HepG2 (cell line): Measurements from ENCODE around the gene TTLL13. TPM values are rescaled to one million over a fixed set of nuclear protein-coding genes. Genes with fewer than 3 reads are reported as not detected.

Experiments
- CEBPB ChIP-seq: IDR thresholded peaks from 2 replicates; pipeline ENCODE4 v1.6.1; 2011; ENCODE audit warnings: low read depth, low read length, improper control_type of control experiment, borderline replicate concordance
- EP300 ChIP-seq, 3 experiments: sonication (generic) in 1 of 3; formaldehyde crosslinking in 1 of 3; IDR thresholded peaks; 2 replicates each; pipeline versions ENCODE4 v1.5.1 to v1.6.1; 2011 to 2020; ENCODE audit warnings: low read depth in 2 of 3, low read length in 2 of 3, borderline replicate concordance in 1 of 3, improper control_type of control experiment in 1 of 3, mild to moderate bottlenecking in 1 of 3, missing genetic modification reagents in 1 of 3, moderate library complexity in 1 of 3
- KMT2A ChIP-seq: sonication (generic); formaldehyde crosslinking; IDR thresholded peaks from 2 replicates; pipeline ENCODE4 v1.4.0; 2020; ENCODE audit warnings: missing genetic modification reagents
- NFE2 ChIP-seq: sonication (generic); formaldehyde crosslinking; IDR thresholded peaks from 2 replicates; pipeline ENCODE4 v1.4.0; 2020; ENCODE audit warnings: missing genetic modification reagents
- NFKB2 ChIP-seq: sonication (generic); formaldehyde crosslinking; IDR thresholded peaks from 2 replicates; pipeline ENCODE4 v1.4.0; 2020; ENCODE audit warnings: missing genetic modification reagents, borderline replicate concordance
- POLR2G ChIP-seq: fragments of 200-400 bp; formaldehyde crosslinking; IDR thresholded peaks from 2 replicates; pipeline ENCODE4 v1.6.1; 2018; ENCODE audit warnings: mild to moderate bottlenecking, low read depth, low read length, moderate library complexity
- RXRA ChIP-seq: sonication (generic); formaldehyde crosslinking; IDR thresholded peaks from 2 replicates; pipeline ENCODE4 v1.5.1; 2020; ENCODE audit warnings: missing genetic modification reagents
- THYN1 ChIP-seq: sonication (generic); formaldehyde crosslinking; IDR thresholded peaks from 2 replicates; pipeline ENCODE4 v1.8.1; 2023; ENCODE audit warnings: low read depth, mild to moderate bottlenecking, moderate library complexity, missing genetic modification reagents, borderline replicate concordance
- ZNF546 ChIP-seq: sonication (generic); formaldehyde crosslinking; conservative IDR thresholded peaks from 2 replicates; pipeline ENCODE4 v1.8.1; 2023; ENCODE audit warnings: mild to moderate bottlenecking, missing genetic modification reagents
- ZSCAN22 ChIP-seq: sonication (generic); formaldehyde crosslinking; IDR thresholded peaks from 2 replicates; pipeline ENCODE4 v1.4.0; 2020; ENCODE audit warnings: mild to moderate bottlenecking, missing genetic modification reagents
- polyA plus RNA-seq, 8 experiments: library from polyadenylated mRNA; depleted of rRNA in 3 of 8; stranded (reverse) in 7 of 8; unstranded in 1 of 8; fragments of >200 nt; fragmentation: Illumina TruSeq in 4 of 8; extraction: Trizol in 4 of 8; gene quantifications; 2 replicates each; pipeline versions ENCODE4 v1.2.1 to v1.2.3, GENCODE V29; 2011 to 2016; ENCODE audit warnings: low read depth in 4 of 8, missing spikeins in 1 of 8, mixed read lengths in 1 of 8; ENCODE audit not compliant: insufficient read depth in 1 of 8
- total RNA-seq, 5 experiments: library from RNA; depleted of rRNA; stranded (reverse); fragments of >200 nt; fragmentation: Illumina TruSeq; extraction: Trizol; gene quantifications; 2 replicates each; pipeline ENCODE4 v1.2.3, GENCODE V29; 2016; ENCODE audit warnings: low read depth in 1 of 5
- TF ChIP-seq, protein P1 (sequence below): sonication (generic); formaldehyde crosslinking; IDR thresholded peaks from 2 replicates; pipeline ENCODE4 v1.8.1; 2023; ENCODE audit warnings: mild to moderate bottlenecking, missing genetic modification reagents, borderline replicate concordance
- TF ChIP-seq, protein P2 (sequence below), 2 experiments: fragments of 450-650 bp in 1 of 2; sonication (generic) in 1 of 2; formaldehyde crosslinking in 1 of 2; IDR thresholded peaks; 2 replicates each; pipeline versions ENCODE4 v1.6.1 to v1.8.0; 2016 to 2022; ENCODE audit warnings: antibody characterized with exemption in 1 of 2, mild to moderate bottlenecking in 1 of 2, missing genetic modification reagents in 1 of 2
- TF ChIP-seq, protein P3 (sequence below): sonication (generic); formaldehyde crosslinking; IDR thresholded peaks from 2 replicates; pipeline ENCODE4 v1.5.0; 2020; ENCODE audit warnings: mild to moderate bottlenecking, missing genetic modification reagents
- TF ChIP-seq, protein P4 (sequence below): IDR thresholded peaks from 2 replicates; pipeline ENCODE4 v1.6.1; 2012; ENCODE audit warnings: inconsistent platforms

TTLL13 gene
- total and polyA plus RNA-seq, 2 of the 13 experiments (the other 11 are each of a cell fraction or from before 2014, with no cell fraction given): 0.07 to 0.29 TPM

DNA sequence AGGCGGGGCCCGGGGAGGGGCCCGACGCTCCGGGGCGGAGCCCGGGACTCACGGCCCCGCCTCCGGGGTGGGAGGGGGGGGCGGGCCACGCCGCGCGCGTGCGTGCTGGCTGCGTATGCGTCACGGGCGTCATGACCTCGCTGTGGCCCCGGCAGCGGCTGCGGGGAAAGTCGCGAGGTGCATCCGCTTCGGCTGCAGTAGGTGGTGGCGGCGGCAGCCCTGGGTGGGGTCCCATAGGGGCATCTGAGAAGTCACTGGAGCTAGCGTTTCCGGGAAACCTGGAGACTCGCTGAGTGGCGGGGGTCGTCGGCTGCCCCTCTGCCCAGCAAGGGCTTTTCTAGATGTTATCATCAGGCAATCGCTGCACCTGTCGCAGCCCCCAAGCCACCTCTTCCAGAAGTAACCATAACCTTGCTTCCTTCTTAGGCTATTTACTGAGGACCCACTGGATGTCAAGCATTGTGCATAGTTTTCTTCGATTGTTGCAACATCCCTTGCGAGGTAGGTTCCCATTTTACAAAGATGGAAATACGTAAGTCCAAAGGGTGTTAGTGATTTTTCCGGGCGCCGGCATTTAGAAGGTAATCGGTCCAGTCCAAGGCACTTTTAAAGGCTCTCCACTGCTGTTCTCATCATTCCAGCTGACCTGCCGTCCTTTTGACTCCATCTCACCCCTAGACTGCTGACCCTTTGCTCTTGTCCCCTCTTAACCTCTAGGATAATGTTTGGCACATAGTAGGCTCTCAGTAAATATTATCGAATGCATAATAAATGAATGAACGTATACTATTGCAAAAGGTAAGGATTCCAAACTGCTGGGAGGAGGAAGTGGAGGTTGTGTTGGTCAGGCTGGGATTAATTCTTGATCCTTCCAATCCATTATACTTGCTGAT, 15.0 kb upstream of the TTLL13 start, which contains the start of gene GDPGP1 (continued):
- TF ChIP-seq, protein P1, sequence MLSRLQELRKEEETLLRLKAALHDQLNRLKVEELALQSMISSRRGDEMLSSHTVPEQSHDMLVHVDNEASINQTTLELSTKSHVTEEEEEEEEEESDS (CRISPR knock-in tag): no peak
- TF ChIP-seq KMT2A (CRISPR knock-in tag) (no peak; the same call in 1 of the 2 replicates), ZSCAN22 (CRISPR knock-in tag) (no peak), RXRA (CRISPR knock-in tag) (peak; percentile 69), POLR2G (peak; percentile 85), ZNF546 (0 out of 2 replicates have a peak, but pooled peaks have one; percentile 61), THYN1 (CRISPR knock-in tag) (no peak), EP300 (IDR thresholded peaks at IDR 0.05; ENCODE audit: low read depth in 2 of 2, low read length in 2 of 2) (no peak), EP300 (CRISPR knock-in tag; IDR thresholded peaks at IDR 0.05; ENCODE audit: borderline replicate concordance) (no peak), CEBPB (peak; percentile 70), NFE2 (no peak), NFKB2 (CRISPR knock-in tag) (0 out of 2 replicates have a peak, but pooled peaks have one; percentile 6)
- TF ChIP-seq, protein P2, sequence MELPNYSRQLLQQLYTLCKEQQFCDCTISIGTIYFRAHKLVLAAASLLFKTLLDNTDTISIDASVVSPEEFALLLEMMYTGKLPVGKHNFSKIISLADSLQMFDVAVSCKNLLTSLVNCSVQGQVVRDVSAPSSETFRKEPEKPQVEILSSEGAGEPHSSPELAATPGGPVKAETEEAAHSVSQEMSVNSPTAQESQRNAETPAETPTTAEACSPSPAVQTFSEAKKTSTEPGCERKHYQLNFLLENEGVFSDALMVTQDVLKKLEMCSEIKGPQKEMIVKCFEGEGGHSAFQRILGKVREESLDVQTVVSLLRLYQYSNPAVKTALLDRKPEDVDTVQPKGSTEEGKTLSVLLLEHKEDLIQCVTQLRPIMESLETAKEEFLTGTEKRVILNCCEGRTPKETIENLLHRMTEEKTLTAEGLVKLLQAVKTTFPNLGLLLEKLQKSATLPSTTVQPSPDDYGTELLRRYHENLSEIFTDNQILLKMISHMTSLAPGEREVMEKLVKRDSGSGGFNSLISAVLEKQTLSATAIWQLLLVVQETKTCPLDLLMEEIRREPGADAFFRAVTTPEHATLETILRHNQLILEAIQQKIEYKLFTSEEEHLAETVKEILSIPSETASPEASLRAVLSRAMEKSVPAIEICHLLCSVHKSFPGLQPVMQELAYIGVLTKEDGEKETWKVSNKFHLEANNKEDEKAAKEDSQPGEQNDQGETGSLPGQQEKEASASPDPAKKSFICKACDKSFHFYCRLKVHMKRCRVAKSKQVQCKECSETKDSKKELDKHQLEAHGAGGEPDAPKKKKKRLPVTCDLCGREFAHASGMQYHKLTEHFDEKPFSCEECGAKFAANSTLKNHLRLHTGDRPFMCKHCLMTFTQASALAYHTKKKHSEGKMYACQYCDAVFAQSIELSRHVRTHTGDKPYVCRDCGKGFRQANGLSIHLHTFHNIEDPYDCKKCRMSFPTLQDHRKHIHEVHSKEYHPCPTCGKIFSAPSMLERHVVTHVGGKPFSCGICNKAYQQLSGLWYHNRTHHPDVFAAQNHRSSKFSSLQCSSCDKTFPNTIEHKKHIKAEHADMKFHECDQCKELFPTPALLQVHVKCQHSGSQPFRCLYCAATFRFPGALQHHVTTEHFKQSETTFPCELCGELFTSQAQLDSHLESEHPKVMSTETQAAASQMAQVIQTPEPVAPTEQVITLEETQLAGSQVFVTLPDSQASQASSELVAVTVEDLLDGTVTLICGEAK (IDR thresholded peaks at IDR 0.05): no peak
- TF ChIP-seq, protein P2 (CRISPR knock-in tag; IDR thresholded peaks at IDR 0.05): no peak
- TF ChIP-seq, protein P3, sequence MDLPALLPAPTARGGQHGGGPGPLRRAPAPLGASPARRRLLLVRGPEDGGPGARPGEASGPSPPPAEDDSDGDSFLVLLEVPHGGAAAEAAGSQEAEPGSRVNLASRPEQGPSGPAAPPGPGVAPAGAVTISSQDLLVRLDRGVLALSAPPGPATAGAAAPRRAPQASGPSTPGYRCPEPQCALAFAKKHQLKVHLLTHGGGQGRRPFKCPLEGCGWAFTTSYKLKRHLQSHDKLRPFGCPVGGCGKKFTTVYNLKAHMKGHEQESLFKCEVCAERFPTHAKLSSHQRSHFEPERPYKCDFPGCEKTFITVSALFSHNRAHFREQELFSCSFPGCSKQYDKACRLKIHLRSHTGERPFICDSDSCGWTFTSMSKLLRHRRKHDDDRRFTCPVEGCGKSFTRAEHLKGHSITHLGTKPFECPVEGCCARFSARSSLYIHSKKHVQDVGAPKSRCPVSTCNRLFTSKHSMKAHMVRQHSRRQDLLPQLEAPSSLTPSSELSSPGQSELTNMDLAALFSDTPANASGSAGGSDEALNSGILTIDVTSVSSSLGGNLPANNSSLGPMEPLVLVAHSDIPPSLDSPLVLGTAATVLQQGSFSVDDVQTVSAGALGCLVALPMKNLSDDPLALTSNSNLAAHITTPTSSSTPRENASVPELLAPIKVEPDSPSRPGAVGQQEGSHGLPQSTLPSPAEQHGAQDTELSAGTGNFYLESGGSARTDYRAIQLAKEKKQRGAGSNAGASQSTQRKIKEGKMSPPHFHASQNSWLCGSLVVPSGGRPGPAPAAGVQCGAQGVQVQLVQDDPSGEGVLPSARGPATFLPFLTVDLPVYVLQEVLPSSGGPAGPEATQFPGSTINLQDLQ: no peak
- TF ChIP-seq, protein P4, sequence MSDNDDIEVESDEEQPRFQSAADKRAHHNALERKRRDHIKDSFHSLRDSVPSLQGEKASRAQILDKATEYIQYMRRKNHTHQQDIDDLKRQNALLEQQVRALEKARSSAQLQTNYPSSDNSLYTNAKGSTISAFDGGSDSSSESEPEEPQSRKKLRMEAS: peak; percentile 53
